Uterus (tissue), 2 donors: ENCODE measurements around the gene CEP164.

Experiments
- CTCF ChIP-seq, 4 experiments: fragments of 200-600 bp in 2 of 4; fragments of 450-650 bp in 2 of 4; sonication (generic) in 2 of 4; IDR thresholded peaks; one replicate each; pipeline ENCODE4 v1.5.1; 2016 to 2019; ENCODE audit warnings: antibody characterized with exemption in 4 of 4, mild to moderate bottlenecking in 2 of 4, moderate library complexity in 1 of 4
- POLR2A ChIP-seq, 2 donors: fragments of 450-650 bp; IDR thresholded peaks; one replicate each; pipeline ENCODE4 v1.6.1; 2016; ENCODE audit warnings: antibody characterized with exemption in 2 of 2, mild to moderate bottlenecking in 1 of 2, moderate library complexity in 1 of 2

- no peak for TF ChIP-seq POLR2A (IDR thresholded peaks at IDR 0.05)
- TF ChIP-seq CTCF (IDR thresholded peaks at IDR 0.05): no peak
These were observed 114.6 kb downstream of the CEP164 start for GRCh38 chr11:117442049-117442868.
